ENCODE data around the gene PPP2R3B.

The PPP2R3B gene

GRCh38 chrX:357693-358471 is 28.8 kb downstream of the PPP2R3B start:
- peak; percentile 34 to 79 (median 76) for DNase-seq
- 92% methylated on average over 46 of the region's 48 CpGs for WGBS (ENCODE audit: insufficient coverage)
- Histone ChIP-seq H3K27me3 (replicated peaks in 2 of 5; ENCODE audit: control insufficient read depth in 4 of 5, insufficient read depth in 5 of 5, low read length in 4 of 5) (no peaks in the 10 kb centered on the region), H3K27ac (ENCODE audit: insufficient read depth in 1 of 2, low read depth in 1 of 2, low read length in 2 of 2, poor library complexity in 1 of 2, severe bottlenecking in 2 of 2) (no peak overlapping the region), H3K4me1 (ENCODE audit: control extremely low read depth in 1 of 4, control insufficient read depth in 4 of 4, insufficient read depth in 4 of 4, low read length in 3 of 4) (peaks cover 0 to 7% (median 0%) of the 10 kb centered on the region in 4 experiments), H3K9me3 (ENCODE audit: control extremely low read depth in 1 of 5, control insufficient read depth in 4 of 5, insufficient read depth in 2 of 5, low read depth in 1 of 5, low read length in 4 of 5) (peaks cover 5 to 37% (median 24%) of the 10 kb centered on the region in 5 experiments), H3K36me3 (ENCODE audit: control insufficient read depth in 4 of 4, insufficient read depth in 4 of 4, low read length in 3 of 4) (peaks cover 7 to 50% (median 24%) of the 10 kb centered on the region in 4 experiments), H3K4me3 (ENCODE audit: control insufficient read depth in 1 of 7, extremely low read depth in 1 of 7, insufficient read depth in 4 of 7, low read depth in 2 of 7, low read length in 6 of 7) (no peak overlapping the region)
- ChIA-PET POLR2A (no interaction called here), CTCF (no interaction called here)

DNA sequence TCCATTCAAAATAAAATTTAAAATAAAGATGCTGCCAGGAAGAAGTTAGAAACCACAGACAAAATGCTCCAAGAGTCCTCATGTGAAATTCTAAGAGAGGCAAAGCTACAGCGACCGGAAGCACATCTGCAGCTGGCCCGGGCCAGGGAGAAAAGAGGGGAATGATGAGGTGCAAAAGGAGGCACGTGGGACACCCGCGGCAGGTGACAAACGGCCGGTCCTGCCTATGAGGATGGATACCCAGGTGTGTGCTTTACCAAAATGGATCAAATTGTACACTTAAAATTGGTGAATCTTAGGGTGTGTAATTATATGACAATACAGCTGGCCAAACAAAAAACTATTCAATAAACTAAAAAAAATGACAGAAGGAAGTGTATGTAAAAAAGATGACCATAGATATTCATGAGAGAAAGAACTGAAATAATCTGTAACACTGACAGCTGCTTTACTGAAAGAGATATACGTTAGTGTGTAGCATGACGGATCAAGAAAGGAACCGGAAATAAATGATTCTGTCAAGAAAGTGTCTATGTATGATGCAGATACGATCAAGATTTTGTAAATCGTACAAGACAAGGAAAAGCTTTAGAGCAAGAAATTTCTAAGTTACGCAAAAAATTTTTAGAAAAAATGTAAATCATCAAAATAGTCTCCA is 29.5 kb downstream of the PPP2R3B start:
- 93% methylated on average over 12 of the region's 14 CpGs for WGBS (ENCODE audit: insufficient coverage)
- no peak overlapping the region for H3K4me3 ChIP-seq (ENCODE audit: control insufficient read depth in 1 of 7, extremely low read depth in 1 of 7, insufficient read depth in 4 of 7, low read depth in 2 of 7, low read length in 6 of 7)
- ChIA-PET POLR2A (no interaction called here), CTCF (no interaction called here)
- peaks cover 5 to 30% (median 18%) of the 10 kb centered on the region in 5 experiments for H3K9me3 ChIP-seq (ENCODE audit: control extremely low read depth in 1 of 5, control insufficient read depth in 4 of 5, insufficient read depth in 2 of 5, low read depth in 1 of 5, low read length in 4 of 5)
- no peaks in the 10 kb centered on the region for H3K27me3 ChIP-seq (replicated peaks in 2 of 5; ENCODE audit: control insufficient read depth in 4 of 5, insufficient read depth in 5 of 5, low read length in 4 of 5)
- DNase-seq: no peak
- H3K4me1 ChIP-seq (ENCODE audit: control extremely low read depth in 1 of 4, control insufficient read depth in 4 of 4, insufficient read depth in 4 of 4, low read length in 3 of 4): peaks cover 0 to 7% (median 0%) of the 10 kb centered on the region in 4 experiments
- H3K27ac ChIP-seq (ENCODE audit: insufficient read depth in 1 of 2, low read depth in 1 of 2, low read length in 2 of 2, poor library complexity in 1 of 2, severe bottlenecking in 2 of 2): no peak overlapping the region
- peaks cover 10 to 56% (median 28%) of the 10 kb centered on the region in 4 experiments for H3K36me3 ChIP-seq (ENCODE audit: control insufficient read depth in 4 of 4, insufficient read depth in 4 of 4, low read length in 3 of 4)

DNA sequence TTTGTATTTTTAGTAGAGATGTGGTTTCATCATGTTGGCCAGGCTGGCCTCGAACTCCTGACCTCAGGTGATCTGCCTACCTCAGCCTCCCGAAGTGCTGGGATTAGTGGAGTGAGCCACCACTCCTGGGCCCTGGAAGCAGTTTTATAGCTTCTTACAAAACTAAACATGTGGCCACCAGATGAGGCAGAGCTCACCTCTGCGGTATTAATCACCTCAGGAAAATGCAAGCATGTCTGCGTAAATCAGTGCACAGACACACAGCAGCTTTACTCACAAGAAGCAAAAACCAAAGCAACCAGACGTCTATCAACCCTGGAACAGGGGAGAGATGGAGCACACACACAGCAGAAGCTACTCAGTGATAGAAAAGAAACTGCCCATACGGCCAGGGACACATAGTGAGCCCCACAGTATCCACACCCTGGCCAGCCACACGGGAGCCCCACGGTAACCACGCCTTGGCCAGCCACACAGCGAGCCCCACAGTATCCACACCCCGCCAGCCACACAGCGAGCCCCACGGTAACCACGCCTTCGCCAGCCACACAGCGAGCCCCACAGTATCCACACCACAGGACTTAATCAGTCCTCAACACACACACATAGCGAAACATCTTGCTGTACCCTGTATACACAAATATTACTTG is 30.2 kb downstream of the PPP2R3B start:
- H3K4me1 ChIP-seq (ENCODE audit: control extremely low read depth in 1 of 4, control insufficient read depth in 4 of 4, insufficient read depth in 4 of 4, low read length in 3 of 4): peaks cover 0 to 7% (median 0%) of the 10 kb centered on the region in 4 experiments
- no peaks in the 10 kb centered on the region for H3K27me3 ChIP-seq (replicated peaks in 2 of 5; ENCODE audit: control insufficient read depth in 4 of 5, insufficient read depth in 5 of 5, low read length in 4 of 5)
- no peak for DNase-seq
- ChIA-PET CTCF (no interaction called here), POLR2A (no interaction called here)
- no peak overlapping the region for H3K4me3 ChIP-seq (ENCODE audit: control insufficient read depth in 1 of 7, extremely low read depth in 1 of 7, insufficient read depth in 4 of 7, low read depth in 2 of 7, low read length in 6 of 7)
- no peak overlapping the region for H3K27ac ChIP-seq (ENCODE audit: insufficient read depth in 1 of 2, low read depth in 1 of 2, low read length in 2 of 2, poor library complexity in 1 of 2, severe bottlenecking in 2 of 2)
- 94% methylated on average over 10 of the region's 17 CpGs for WGBS (ENCODE audit: insufficient coverage)
- peaks cover 5 to 24% (median 12%) of the 10 kb centered on the region in 5 experiments for H3K9me3 ChIP-seq (ENCODE audit: control extremely low read depth in 1 of 5, control insufficient read depth in 4 of 5, insufficient read depth in 2 of 5, low read depth in 1 of 5, low read length in 4 of 5)
- peaks cover 10 to 54% (median 26%) of the 10 kb centered on the region in 4 experiments for H3K36me3 ChIP-seq (ENCODE audit: control insufficient read depth in 4 of 4, insufficient read depth in 4 of 4, low read length in 3 of 4)

GRCh38 chrX:355329-356050 is 31.2 kb downstream of the PPP2R3B start:
- peaks cover 6 to 48% (median 20%) of the 10 kb centered on the region in 4 experiments for H3K36me3 ChIP-seq (ENCODE audit: control insufficient read depth in 4 of 4, insufficient read depth in 4 of 4, low read length in 3 of 4)
- CTCF ChIA-PET: no interaction called here
- no peak for DNase-seq
- H3K9me3 ChIP-seq (ENCODE audit: control extremely low read depth in 1 of 5, control insufficient read depth in 4 of 5, insufficient read depth in 2 of 5, low read depth in 1 of 5, low read length in 4 of 5): peaks cover 2 to 14% (median 5%) of the 10 kb centered on the region in 5 experiments
- POLR2A ChIA-PET: no interaction called here
- peaks cover 0 to 7% (median 0%) of the 10 kb centered on the region in 4 experiments for H3K4me1 ChIP-seq (ENCODE audit: control extremely low read depth in 1 of 4, control insufficient read depth in 4 of 4, insufficient read depth in 4 of 4, low read length in 3 of 4)
- H3K4me3 ChIP-seq (ENCODE audit: control insufficient read depth in 1 of 7, extremely low read depth in 1 of 7, insufficient read depth in 4 of 7, low read depth in 2 of 7, low read length in 6 of 7): no peak overlapping the region
- no peak overlapping the region for H3K27ac ChIP-seq (ENCODE audit: insufficient read depth in 1 of 2, low read depth in 1 of 2, low read length in 2 of 2, poor library complexity in 1 of 2, severe bottlenecking in 2 of 2)
- WGBS (ENCODE audit: insufficient coverage): 97% methylated on average over 28 of the region's 35 CpGs
- H3K27me3 ChIP-seq (replicated peaks in 2 of 5; ENCODE audit: control insufficient read depth in 4 of 5, insufficient read depth in 5 of 5, low read length in 4 of 5): no peaks in the 10 kb centered on the region

GRCh38 chrX:353566-354535 is 32.9 kb downstream of the PPP2R3B start:
- no peak for DNase-seq
- peaks cover 0 to 7% (median 0%) of the 10 kb centered on the region in 4 experiments for H3K4me1 ChIP-seq (ENCODE audit: control extremely low read depth in 1 of 4, control insufficient read depth in 4 of 4, insufficient read depth in 4 of 4, low read length in 3 of 4)
- ChIA-PET POLR2A (no interaction called here), CTCF (no interaction called here)
- H3K4me3 ChIP-seq (ENCODE audit: control insufficient read depth in 1 of 7, extremely low read depth in 1 of 7, insufficient read depth in 4 of 7, low read depth in 2 of 7, low read length in 6 of 7): no peak overlapping the region
- no peak overlapping the region for H3K27ac ChIP-seq (ENCODE audit: insufficient read depth in 1 of 2, low read depth in 1 of 2, low read length in 2 of 2, poor library complexity in 1 of 2, severe bottlenecking in 2 of 2)
- H3K36me3 ChIP-seq (ENCODE audit: control insufficient read depth in 4 of 4, insufficient read depth in 4 of 4, low read length in 3 of 4): peaks cover 4 to 36% (median 15%) of the 10 kb centered on the region in 4 experiments
- H3K27me3 ChIP-seq (replicated peaks in 2 of 5; ENCODE audit: control insufficient read depth in 4 of 5, insufficient read depth in 5 of 5, low read length in 4 of 5): no peaks in the 10 kb centered on the region
- WGBS (ENCODE audit: insufficient coverage): 94% methylated on average over 39 of the region's 39 CpGs
- peaks cover 0 to under 1% (median 0%) of the 10 kb centered on the region in 5 experiments for H3K9me3 ChIP-seq (ENCODE audit: control extremely low read depth in 1 of 5, control insufficient read depth in 4 of 5, insufficient read depth in 2 of 5, low read depth in 1 of 5, low read length in 4 of 5)

DNA sequence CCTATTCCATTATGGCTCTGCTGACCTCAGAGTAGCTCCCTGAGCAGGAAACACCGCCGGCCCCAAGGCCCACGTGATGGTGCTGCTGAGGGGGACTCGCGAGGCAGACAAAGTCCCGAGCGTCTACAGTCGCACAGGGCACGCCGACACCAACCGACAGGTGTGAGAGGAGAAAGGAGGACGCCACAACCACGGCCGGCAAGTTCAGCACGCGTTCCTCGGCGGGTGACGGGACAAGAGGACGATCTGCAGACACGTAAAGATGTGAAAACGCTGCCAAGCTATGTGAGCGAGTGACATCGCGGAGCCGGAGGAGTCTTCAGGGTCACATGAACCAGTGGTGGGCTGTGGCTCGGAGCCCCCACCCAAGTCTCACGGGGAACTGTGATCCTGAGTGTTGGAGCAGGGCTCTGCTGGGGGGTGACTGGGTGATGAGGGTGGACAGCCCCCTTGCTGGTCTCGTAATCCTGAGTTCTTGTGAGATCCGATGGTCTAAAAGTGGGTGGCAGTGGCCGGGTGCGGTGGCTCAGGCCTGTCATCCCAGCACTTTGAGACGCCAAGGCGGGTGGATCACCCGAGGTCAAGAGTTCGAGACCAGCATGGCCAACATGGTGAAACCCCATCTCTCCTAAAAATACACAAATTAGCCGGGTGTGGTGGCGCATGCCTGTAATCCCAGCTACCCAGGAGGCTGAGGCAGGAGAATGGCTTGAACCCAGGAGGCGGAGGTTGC is 34.0 kb downstream of the PPP2R3B start:
- no peak for DNase-seq
- Histone ChIP-seq H3K36me3 (ENCODE audit: control insufficient read depth in 4 of 4, insufficient read depth in 4 of 4, low read length in 3 of 4) (peaks cover 2 to 29% (median 13%) of the 10 kb centered on the region in 4 experiments), H3K27me3 (replicated peaks in 2 of 5; ENCODE audit: control insufficient read depth in 4 of 5, insufficient read depth in 5 of 5, low read length in 4 of 5) (no peaks in the 10 kb centered on the region), H3K9me3 (ENCODE audit: control extremely low read depth in 1 of 5, control insufficient read depth in 4 of 5, insufficient read depth in 2 of 5, low read depth in 1 of 5, low read length in 4 of 5) (no peaks in the 10 kb centered on the region), H3K27ac (ENCODE audit: insufficient read depth in 1 of 2, low read depth in 1 of 2, low read length in 2 of 2, poor library complexity in 1 of 2, severe bottlenecking in 2 of 2) (no peak overlapping the region), H3K4me3 (ENCODE audit: control insufficient read depth in 1 of 7, extremely low read depth in 1 of 7, insufficient read depth in 4 of 7, low read depth in 2 of 7, low read length in 6 of 7) (no peak overlapping the region), H3K4me1 (ENCODE audit: control extremely low read depth in 1 of 4, control insufficient read depth in 4 of 4, insufficient read depth in 4 of 4, low read length in 3 of 4) (peaks cover 0 to 4% (median 0%) of the 10 kb centered on the region in 4 experiments)
- CTCF ChIA-PET: no interaction called here
- POLR2A ChIA-PET: no interaction called here
- 97% methylated on average over 36 of the region's 39 CpGs for WGBS (ENCODE audit: insufficient coverage)

Measured in common myeloid progenitor, CD34-positive (primary cell).